ENCODE measurements around the gene TTLL5. TPM values are rescaled to one million over a fixed set of nuclear protein-coding genes. Genes with fewer than 3 reads are reported as not detected.

Gene TTLL5
- total RNA-seq, 1 donor from 2014 or later = 39.6 TPM

GRCh38 chr14:75747899-75748298, 86.9 kb downstream of the TTLL5 start:
- no peak for DNase-seq (ENCODE audit: low read depth)
- H3K4me3 ChIP-seq (ENCODE audit: low read depth, low read length) = no peak overlapping the region
- no peak for TF ChIP-seq CTCF (conservative IDR thresholded peaks at IDR 0.05; ENCODE audit: low read depth, low read length)

GRCh38 chr14:75748336-75748735, 87.3 kb downstream of the TTLL5 start:
- no peak for TF ChIP-seq CTCF (conservative IDR thresholded peaks at IDR 0.05; ENCODE audit: low read depth, low read length)
- no peak overlapping the region for H3K4me3 ChIP-seq (ENCODE audit: low read depth, low read length)
- no peak for DNase-seq (ENCODE audit: low read depth)

GRCh38 chr14:75751296-75751695, 90.2 kb downstream of the TTLL5 start:
- no peak for TF ChIP-seq CTCF (conservative IDR thresholded peaks at IDR 0.05; ENCODE audit: low read depth, low read length)
- H3K4me3 ChIP-seq (ENCODE audit: low read depth, low read length) = no peak overlapping the region
- DNase-seq (ENCODE audit: low read depth) = no peak

GRCh38 chr14:75752086-75752485, 91.0 kb downstream of the TTLL5 start:
- DNase-seq (ENCODE audit: low read depth) = no peak
- no peak for TF ChIP-seq CTCF (conservative IDR thresholded peaks at IDR 0.05; ENCODE audit: low read depth, low read length)

GRCh38 chr14:75752907-75753594, 92.0 kb downstream of the TTLL5 start:
- no peak for DNase-seq (ENCODE audit: low read depth)
- H3K4me3 ChIP-seq (ENCODE audit: low read depth, low read length) = no peak overlapping the region
- TF ChIP-seq CTCF (conservative IDR thresholded peaks at IDR 0.05; ENCODE audit: low read depth, low read length) = no peak

More at GRCh38 chr14:75752086-75752485, 91.0 kb downstream of the TTLL5 start:
- no peak overlapping the region for H3K4me3 ChIP-seq (ENCODE audit: low read depth, low read length)

GRCh38 chr14:75753696-75754095, 92.7 kb downstream of the TTLL5 start:
- H3K4me3 ChIP-seq (ENCODE audit: low read depth, low read length) = no peak overlapping the region
- no peak for TF ChIP-seq CTCF (conservative IDR thresholded peaks at IDR 0.05; ENCODE audit: low read depth, low read length)
- DNase-seq (ENCODE audit: low read depth) = no peak

Data from epithelial cell of proximal tubule (primary cell).